KMS-11 (cell line): ENCODE measurements around the gene MTHFR.

Experiments
- H2AFZ ChIP-seq: fragments of 200-600 bp; sonication (generic); 2 replicates; pipeline ENCODE4 v1.6.1; 2016; ENCODE audit warnings: antibody characterized with exemption, mixed run types, low read depth
- H3K27ac ChIP-seq: fragments of 200-600 bp; sonication (generic); 2 replicates; pipeline ENCODE4 v1.6.1; 2016; ENCODE audit warnings: mild to moderate bottlenecking, mixed run types
- H3K27me3 ChIP-seq: fragments of 200-600 bp; sonication (generic); 2 replicates; pipeline ENCODE4 v1.6.1; 2017; ENCODE audit warnings: mild to moderate bottlenecking, low read depth, mixed run types, moderate library complexity; ENCODE audit not compliant: insufficient read depth
- H3K36me3 ChIP-seq: fragments of 200-600 bp; sonication (generic); 2 replicates; pipeline ENCODE4 v1.6.1; 2017; ENCODE audit warnings: mild to moderate bottlenecking, mixed run types; ENCODE audit not compliant: insufficient read depth
- H3K4me1 ChIP-seq: fragments of 200-600 bp; sonication (generic); 2 replicates; pipeline ENCODE4 v1.6.1; 2016; ENCODE audit warnings: mild to moderate bottlenecking, low read depth, mixed run types; ENCODE audit not compliant: poor library complexity, severe bottlenecking
- H3K4me2 ChIP-seq: fragments of 200-600 bp; sonication (generic); 2 replicates; pipeline ENCODE4 v1.7.0; 2016; ENCODE audit warnings: mild to moderate bottlenecking, mixed run types
- H3K4me3 ChIP-seq: fragments of 200-600 bp; sonication (generic); IDR thresholded peaks from 2 replicates; pipeline ENCODE4 v1.6.1; 2017; ENCODE audit warnings: low read depth, low read length, mixed read lengths; ENCODE audit not compliant: insufficient read depth
- H3K79me2 ChIP-seq: fragments of 200-600 bp; sonication (generic); 2 replicates; pipeline ENCODE4 v1.6.1; 2016; ENCODE audit warnings: low read depth, mixed run types; ENCODE audit not compliant: insufficient read depth
- H3K9ac ChIP-seq: fragments of 200-600 bp; sonication (generic); 2 replicates; pipeline ENCODE4 v1.6.1; 2016; ENCODE audit warnings: mild to moderate bottlenecking, mixed run types
- H4K20me1 ChIP-seq: fragments of 200-600 bp; sonication (generic); 2 replicates; pipeline ENCODE4 v1.6.1; 2016; ENCODE audit warnings: mild to moderate bottlenecking, mixed run types; ENCODE audit not compliant: insufficient read depth
- TF ChIP-seq, protein P1 (sequence below): fragments of 200-600 bp; sonication (generic); conservative IDR thresholded peaks from 2 replicates; pipeline ENCODE4 v1.6.1; 2017; ENCODE audit warnings: low read depth, mild to moderate bottlenecking, antibody characterized with exemption, low read length, moderate library complexity, mixed read lengths

The MTHFR gene

DNA sequence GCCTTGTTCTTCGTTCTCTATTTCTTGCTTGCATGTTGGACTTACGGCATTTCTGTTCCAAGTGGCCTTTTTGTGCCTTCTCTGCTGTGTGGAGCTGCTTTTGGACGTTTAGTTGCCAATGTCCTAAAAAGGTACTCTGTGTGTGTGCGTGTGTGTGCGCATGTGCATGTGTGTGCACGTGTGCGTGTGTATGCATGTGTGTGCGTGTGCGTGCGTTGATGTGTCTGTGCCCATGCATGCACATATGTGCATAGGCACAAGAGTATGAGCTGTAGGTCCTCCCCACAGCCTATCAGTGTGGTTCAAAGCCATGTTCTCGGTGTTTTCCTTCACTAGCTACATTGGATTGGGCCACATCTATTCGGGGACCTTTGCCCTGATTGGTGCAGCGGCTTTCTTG lies 28.1 kb upstream of the MTHFR start:
- H3K4me3 ChIP-seq = no peak overlapping the region
- H3K27ac ChIP-seq = no peak overlapping the region
- no peaks in the 10 kb centered on the region for H3K36me3 ChIP-seq
- TF ChIP-seq, protein P1, sequence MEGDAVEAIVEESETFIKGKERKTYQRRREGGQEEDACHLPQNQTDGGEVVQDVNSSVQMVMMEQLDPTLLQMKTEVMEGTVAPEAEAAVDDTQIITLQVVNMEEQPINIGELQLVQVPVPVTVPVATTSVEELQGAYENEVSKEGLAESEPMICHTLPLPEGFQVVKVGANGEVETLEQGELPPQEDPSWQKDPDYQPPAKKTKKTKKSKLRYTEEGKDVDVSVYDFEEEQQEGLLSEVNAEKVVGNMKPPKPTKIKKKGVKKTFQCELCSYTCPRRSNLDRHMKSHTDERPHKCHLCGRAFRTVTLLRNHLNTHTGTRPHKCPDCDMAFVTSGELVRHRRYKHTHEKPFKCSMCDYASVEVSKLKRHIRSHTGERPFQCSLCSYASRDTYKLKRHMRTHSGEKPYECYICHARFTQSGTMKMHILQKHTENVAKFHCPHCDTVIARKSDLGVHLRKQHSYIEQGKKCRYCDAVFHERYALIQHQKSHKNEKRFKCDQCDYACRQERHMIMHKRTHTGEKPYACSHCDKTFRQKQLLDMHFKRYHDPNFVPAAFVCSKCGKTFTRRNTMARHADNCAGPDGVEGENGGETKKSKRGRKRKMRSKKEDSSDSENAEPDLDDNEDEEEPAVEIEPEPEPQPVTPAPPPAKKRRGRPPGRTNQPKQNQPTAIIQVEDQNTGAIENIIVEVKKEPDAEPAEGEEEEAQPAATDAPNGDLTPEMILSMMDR = no peak
- H3K9ac ChIP-seq = no peak overlapping the region
- no peaks in the 10 kb centered on the region for H3K4me1 ChIP-seq
- no peaks in the 10 kb centered on the region for H4K20me1 ChIP-seq
- H3K4me2 ChIP-seq = no peak overlapping the region
- H3K27me3 ChIP-seq = no peaks in the 10 kb centered on the region
- no peak overlapping the region for H2AFZ ChIP-seq
- no peaks in the 10 kb centered on the region for H3K79me2 ChIP-seq

DNA sequence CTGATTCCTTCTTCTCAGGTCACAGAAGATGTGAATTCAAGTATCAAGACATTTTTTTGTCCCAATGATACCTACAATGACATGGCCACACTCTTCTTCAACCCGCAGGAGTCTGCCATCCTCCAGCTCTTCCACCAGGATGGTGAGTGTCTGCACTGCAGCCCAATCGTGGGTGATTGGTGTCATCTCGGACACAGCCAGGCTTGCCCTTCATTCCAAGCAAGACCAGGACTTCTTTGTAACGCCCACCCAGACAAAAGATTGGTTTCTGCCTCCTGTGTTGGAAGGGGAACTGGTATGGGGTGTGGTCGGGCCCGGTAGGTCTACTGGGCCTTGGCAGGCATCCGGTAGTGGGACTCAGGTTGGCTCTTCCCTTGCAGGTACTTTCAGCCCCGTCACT lies 27.7 kb upstream of the MTHFR start:
- Histone ChIP-seq H3K4me2 (no peak overlapping the region), H3K27me3 (no peaks in the 10 kb centered on the region), H3K27ac (no peak overlapping the region), H2AFZ (no peak overlapping the region), H3K9ac (no peak overlapping the region), H3K4me3 (no peak overlapping the region), H3K4me1 (no peaks in the 10 kb centered on the region), H4K20me1 (no peaks in the 10 kb centered on the region), H3K36me3 (no peaks in the 10 kb centered on the region), H3K79me2 (no peaks in the 10 kb centered on the region)
- TF ChIP-seq, protein P1 = no peak

DNA sequence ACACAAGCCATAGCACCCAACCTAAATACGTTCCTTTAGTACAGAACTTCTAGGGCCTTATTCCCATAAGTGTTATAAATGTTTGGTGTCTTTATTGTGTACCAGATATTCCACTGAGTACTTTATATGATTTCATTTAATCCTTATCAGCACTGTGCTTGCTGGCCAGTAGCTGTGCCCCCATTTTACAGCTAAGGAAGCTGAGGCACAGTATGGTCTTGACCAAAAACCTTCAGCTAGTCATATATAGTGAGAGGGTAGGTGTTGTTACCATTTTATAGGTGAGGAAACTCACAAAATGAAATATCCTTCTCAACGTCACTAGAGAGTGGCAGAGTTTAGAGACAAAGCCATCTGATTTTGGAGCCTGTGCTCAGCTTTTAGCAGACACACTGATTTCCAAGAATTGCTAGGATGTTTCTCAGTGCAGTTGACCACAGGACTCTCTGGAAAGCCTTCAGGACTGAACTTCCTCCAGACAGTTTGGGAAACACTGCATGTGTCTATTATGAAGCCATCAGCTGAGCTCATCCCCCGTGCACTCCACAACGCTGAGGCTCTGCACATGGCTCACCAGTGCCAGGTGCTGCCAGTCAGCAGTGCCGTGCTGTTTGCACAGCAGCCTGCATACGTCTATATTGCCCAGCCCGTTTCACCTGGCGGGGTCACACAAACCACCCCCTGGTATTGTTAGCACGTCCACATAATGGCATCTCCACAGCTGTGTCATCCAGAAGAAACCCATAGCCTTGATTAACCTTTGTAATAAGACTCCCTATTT lies 26.4 kb upstream of the MTHFR start:
- Histone ChIP-seq H3K9ac (no peak overlapping the region), H3K4me3 (no peak overlapping the region), H3K4me1 (no peaks in the 10 kb centered on the region), H3K36me3 (no peaks in the 10 kb centered on the region), H3K27ac (no peak overlapping the region), H4K20me1 (no peaks in the 10 kb centered on the region), H3K4me2 (no peak overlapping the region), H3K79me2 (no peaks in the 10 kb centered on the region), H2AFZ (no peak overlapping the region), H3K27me3 (no peaks in the 10 kb centered on the region)
- TF ChIP-seq, protein P1 = no peak

DNA sequence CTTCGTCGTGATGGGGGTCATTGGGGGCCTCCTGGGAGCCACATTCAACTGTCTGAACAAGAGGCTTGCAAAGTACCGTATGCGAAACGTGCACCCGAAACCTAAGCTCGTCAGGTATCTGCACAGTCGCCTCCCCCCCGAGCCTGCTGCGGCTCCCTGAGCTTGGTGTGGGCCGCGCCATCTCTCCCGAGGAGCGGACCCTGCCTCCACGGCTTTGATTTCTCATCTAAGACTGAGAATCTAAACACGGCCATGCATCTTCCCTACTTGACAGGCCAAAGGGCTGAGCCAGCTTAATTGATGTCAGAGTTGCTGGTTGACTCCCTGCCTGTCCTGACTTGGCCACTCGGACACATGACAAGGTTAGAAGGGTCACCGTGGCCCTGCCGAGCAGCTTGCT lies 22.7 kb upstream of the MTHFR start:
- TF ChIP-seq, protein P1 = no peak
- Histone ChIP-seq H3K4me2 (no peak overlapping the region), H3K27me3 (no peaks in the 10 kb centered on the region), H2AFZ (no peak overlapping the region), H3K9ac (no peak overlapping the region), H3K79me2 (no peaks in the 10 kb centered on the region), H3K4me3 (no peak overlapping the region), H3K36me3 (no peaks in the 10 kb centered on the region), H3K27ac (no peak overlapping the region), H4K20me1 (no peaks in the 10 kb centered on the region), H3K4me1 (no peaks in the 10 kb centered on the region)
